ENCODE measurements around the gene PRKAG2.

The PRKAG2 gene

GRCh38 chr7:151864081-151864480, 12.8 kb downstream of the PRKAG2 start:
- no peak for FAIRE-seq

- FAIRE-seq = no peak
Observed at GRCh38 chr7:151863386-151864079, 13.4 kb downstream of the PRKAG2 start.

GRCh38 chr7:151862606-151863381, 14.1 kb downstream of the PRKAG2 start:
- no peak for FAIRE-seq

DNA sequence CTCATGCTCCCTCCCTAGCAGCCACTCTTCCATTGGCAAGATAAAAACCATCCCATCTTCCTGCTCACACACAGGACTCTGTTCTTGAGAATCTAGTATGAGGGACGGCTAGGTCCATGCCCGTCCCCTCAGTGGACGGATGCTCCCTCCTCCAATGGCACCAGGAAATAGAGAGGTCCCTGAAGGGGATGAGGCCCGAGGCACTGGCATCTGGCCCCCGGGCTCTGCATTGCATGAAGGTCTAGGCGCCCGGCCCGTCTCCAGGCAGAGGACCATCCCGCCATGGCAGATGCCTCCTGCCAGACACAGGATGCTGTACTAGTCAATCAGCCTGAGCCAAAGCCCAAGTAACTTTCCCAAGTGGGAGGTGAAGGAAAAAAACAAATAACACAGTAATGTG, 15.0 kb downstream of the PRKAG2 start:
- no peak for FAIRE-seq

DNA sequence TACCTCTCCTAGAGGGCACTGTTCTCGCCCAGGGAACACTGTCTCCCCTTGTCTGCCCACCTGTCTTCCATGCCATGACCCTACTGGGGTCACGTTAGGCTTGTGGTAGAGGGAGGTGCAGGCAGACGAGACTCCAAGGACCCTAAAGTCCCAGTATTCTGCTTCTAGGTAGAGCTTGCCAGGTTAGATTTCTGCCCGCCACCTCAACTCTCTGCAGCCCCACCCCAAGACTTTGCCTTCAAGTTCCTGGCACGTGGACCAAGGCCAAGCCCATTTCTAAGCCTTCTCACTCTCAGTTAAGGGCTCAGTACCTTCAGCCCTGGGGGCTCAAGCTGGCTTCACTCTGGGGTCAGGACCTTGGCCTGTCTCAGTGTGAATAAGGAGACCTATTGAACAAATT, 16.1 kb downstream of the PRKAG2 start:
- no peak for FAIRE-seq

DNA sequence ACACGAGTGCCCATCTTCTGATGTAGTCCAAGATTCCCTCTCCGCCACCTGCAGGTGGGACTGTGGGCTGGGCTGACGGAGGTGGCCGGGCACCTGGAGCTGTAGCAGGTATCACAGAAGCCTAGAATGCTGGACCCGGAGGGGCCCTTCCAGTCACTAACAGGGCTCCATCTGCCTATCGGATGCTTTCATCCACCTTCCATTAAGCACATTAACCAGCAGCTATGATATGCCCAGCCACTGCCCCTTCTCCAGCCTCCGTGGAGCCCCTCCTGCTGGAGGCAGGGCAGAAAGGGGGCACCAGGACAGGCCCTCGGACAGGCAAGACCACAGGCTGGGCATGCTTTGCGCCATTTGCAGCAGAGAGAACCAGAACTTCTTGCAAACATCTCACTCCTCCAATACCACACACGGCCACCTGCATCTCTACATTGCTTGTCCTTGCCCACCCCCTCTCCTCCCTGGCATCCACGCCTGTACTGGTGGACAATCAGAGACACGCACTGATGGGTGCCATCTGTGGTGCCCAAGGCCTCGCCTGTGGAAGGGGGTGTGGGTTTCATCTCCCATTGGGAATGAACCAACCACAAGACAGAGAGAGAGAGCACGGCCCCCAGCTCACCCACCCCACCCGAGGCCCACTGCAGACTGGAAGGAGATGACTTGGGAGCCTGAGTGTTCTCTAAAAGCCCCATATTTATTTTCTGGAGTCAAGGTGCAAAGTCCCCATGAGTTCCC, 16.8 kb downstream of the PRKAG2 start:
- no peak for FAIRE-seq

DNA sequence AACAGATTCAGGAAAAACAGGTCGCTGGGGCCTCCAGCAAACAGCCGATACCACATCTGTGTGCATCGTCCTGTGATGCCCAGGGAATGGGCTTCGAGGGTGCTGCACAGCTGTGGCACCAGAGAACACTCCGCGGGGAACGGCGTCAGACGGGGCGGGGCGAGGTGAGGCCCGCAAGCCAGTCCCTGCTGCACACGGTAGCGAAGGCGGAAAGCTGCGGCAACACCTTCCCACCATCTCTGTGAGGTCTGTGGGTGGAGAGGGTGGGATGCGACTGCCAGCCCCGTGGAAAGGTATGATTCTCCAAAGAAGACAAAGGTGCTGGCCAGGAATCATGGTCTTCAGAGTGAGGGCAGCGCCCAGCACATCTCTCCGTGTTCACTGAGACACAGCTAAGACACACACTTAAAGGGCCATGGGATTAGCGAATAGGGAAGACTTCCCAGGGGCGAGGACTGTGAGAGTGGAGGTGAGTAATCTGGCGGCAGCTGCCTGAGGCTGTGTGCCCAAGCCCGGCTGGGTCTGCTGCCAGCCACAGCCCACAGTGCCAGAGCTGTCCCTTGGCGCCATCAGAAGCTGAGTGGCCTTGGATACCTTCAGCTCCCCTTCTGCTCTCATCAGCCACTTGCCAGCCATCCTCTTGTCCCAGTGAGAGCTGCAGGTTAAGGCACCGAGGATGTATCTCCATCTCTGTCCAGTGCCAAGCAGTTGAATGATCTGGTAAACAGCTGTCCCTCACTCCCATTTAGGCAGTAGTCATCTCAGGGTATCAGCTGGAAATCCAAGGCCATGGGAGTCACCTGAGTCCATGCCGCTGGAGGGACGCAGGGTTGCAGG, 17.6 kb downstream of the PRKAG2 start:
- FAIRE-seq = no peak

- no peak for FAIRE-seq
Observed at GRCh38 chr7:151858456-151858855, 18.5 kb downstream of the PRKAG2 start.

DNA sequence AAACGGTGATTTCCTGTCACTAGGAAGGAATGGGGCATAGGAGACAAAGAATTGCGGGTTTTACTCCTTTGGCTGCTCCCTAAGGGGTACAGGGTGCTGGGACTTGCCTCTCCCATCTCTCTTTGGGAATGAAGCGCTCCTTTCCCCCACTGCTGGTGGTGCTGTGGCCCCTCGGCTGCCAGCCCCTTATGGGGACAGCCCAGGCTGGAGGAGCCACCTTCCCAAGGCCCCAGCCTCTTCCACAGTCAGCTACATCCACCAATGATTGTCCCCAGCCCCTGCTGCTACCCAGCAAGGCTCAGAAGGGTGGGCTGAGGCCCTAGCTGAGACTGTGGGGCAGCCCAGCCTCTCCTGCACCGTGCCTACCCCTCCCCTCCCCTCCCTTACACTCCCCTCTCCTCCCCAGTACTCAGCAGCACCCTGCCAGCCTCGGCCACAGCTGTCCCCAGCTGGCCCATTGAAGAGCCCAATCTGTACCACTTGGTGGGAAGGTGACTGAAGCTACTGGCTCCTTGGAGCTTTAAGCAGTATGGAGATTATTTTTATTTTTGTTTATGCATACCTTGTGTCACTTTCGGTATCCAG, 19.0 kb downstream of the PRKAG2 start:
- FAIRE-seq = no peak

GRCh38 chr7:151857412-151857811, 19.5 kb downstream of the PRKAG2 start:
- FAIRE-seq = no peak

GRCh38 chr7:151856516-151856915, 20.4 kb downstream of the PRKAG2 start:
- no peak for FAIRE-seq

- FAIRE-seq = no peak
Observed at GRCh38 chr7:151856098-151856497, 20.8 kb downstream of the PRKAG2 start.

GRCh38 chr7:151854720-151855071, 22.2 kb downstream of the PRKAG2 start:
- no peak for FAIRE-seq

GRCh38 chr7:151853896-151854719, 22.8 kb downstream of the PRKAG2 start:
- no peak for FAIRE-seq

DNA sequence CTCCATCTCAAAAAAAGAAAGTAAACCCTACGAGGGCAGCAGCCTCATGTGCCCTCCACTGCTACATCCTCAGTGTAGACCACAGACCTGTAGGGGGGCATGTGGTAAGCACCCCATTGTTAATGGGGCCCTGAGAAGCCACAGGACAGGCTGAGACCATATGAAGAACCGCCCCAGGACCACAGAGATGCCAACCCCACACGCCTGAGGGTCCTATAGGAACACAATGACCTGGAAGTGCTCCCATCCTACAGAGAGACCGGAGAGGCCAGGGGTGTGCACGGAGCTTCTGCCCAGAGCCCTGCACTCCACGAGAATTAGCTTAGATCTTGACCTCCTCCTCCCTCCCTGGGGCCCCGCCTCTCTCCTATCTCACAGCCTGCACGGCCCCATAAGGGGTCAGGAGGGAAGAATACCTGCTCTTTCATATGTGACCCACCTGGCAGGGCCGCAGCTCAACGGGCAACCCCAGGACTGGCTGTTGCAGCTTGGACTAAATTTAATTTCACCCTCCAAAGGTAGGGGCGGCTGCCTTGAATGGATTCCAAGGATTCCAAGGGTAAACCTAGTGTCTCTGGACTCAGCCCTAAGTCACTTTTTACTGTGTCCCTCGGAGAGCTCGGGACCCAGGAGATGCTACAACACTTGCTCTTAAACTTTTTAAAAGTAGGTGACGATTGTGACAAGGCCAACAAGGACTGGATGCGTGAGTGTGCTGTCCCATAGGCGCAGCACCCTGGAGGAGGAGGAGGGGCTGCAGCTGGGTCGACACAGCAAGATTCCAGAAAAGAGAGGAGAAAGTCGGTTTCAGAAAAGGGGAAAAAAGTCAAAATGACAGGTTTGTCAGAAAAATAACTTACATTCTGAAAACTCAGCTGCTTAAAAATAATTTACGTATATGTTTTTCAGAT, 24.2 kb downstream of the PRKAG2 start:
- FAIRE-seq = no peak

- no peak for FAIRE-seq
Observed at GRCh38 chr7:151851782-151852181, 25.1 kb downstream of the PRKAG2 start.

DNA sequence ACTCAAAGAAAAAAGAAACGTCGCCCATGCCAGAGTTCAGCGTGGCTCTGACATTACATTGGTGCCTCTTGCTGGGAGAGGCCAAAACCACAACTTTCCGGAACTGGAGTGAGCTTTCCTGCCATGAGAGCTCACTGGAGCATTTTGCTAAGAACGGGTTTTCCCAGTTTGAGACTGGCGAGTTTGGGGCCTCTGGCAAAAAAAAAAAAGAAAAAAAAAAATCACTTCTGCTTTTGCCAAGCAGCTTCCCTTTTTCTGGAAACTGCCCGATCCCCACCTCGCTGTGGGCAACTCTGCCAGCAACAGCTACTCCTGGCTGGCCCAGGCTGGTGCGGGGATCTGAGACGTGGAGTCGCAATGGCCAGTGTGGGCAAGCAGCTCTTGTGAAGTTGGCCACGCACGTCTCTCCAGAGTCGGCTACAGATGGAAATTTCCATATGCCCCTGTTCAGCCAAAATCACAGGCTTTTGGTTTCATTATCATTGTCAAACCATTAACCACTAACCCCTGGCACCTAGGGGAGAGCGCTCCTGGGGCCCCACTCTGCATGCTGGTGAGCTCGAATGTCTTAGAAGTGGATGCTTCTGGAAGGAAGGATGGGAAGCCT, 25.7 kb downstream of the PRKAG2 start:
- no peak for FAIRE-seq

DNA sequence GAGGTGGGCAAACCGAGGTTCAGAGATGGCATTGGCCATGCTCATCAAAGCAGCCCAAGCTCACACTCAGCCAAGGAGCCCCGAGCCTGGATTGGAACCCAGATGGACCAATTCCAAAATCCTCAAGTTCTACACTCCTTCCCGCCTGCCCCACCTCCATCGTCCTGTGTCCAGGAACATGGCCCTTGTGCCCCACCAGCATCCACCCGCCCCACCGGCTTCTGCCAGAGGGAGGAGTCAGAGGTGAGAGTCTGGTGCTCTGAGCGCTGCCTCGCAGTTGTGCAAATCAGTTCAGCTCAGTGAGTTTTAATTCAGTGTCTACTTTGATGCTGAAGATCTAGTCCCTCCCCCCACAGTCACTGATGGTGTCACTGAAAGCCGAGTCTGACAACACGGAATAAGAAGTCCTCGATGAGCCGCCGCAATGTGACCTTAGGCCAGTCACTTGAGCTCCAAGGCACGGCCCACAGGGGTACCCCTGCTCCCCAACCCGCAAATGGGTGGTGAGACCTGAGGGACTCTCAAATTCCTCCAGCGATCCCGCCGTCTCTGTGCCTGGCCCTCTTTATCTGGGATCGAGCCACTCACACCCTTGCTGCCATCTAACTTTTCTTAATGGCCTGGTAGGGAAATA, 26.3 kb downstream of the PRKAG2 start:
- no peak for FAIRE-seq

DNA sequence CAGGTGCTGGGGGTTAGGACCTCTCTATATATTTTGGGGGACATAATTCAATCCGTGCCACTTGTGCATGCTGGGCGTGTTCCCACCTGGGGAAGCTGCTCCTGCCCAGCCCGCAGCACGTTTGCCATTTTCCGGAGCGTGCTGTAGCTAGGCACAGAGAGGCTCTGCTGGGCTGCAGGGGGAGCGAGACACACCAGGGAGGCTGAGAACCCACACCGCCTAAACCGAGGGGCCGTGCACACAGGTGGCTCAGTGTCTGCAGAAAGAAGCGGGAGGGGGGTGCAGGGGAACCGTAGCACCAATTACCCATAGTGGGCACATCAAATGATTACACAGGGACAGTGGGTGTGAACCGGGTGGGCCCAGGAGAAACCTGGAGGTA, 27.0 kb downstream of the PRKAG2 start:
- FAIRE-seq = no peak
